Measurements from ENCODE around the gene VRK3. TPM values are rescaled to one million over a fixed set of nuclear protein-coding genes. Genes with fewer than 3 reads are reported as not detected.

The VRK3 gene
- total RNA-seq, 2 donors from 2014 or later, result 50.0 to 77.7 TPM

DNA sequence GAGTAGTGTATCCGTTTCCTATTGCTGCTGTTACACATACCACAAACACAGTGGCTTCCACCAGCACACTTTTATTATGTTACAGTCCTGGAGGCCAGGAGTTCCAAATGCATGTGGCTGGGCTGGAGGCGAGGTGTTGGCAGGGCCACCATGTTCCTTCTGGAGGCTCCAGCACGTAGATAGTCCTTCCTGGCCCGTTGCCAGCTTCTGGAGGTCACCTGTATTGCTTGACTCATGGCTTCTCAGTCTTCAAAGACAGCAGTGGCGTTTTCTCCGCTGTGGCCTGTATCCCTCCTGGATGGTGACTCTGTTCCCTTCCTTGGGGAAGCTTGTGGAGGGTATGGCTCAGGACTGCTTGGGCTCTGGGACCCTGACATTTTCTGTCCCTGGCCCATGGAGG, 15.8 kb upstream of the VRK3 start:
- TF ChIP-seq CTCF (IDR thresholded peaks at IDR 0.05), result no peak
- no peak for DNase-seq
- intact Hi-C loops (cut with DNase I), result no loop called here
- Histone ChIP-seq H3K4me3 (no peak overlapping the region), H3K9me3 (peaks cover 7% of the 10 kb centered on the region), H3K9ac (ENCODE audit: low read depth in 2 of 2, low read length in 2 of 2) (no peak overlapping the region), H3K4me1 (no peaks in the 10 kb centered on the region), H3K36me3 (peaks cover 35% of the 10 kb centered on the region), H3K27ac (no peak overlapping the region), H3K27me3 (no peaks in the 10 kb centered on the region)

GRCh38 chr19:50039968-50040367, 14.8 kb upstream of the VRK3 start:
- no peak overlapping the region for H3K4me3 ChIP-seq
- peak; percentile 33 for DNase-seq
- no peaks in the 10 kb centered on the region for H3K4me1 ChIP-seq
- H3K36me3 ChIP-seq, result peaks cover 30% of the 10 kb centered on the region
- intact Hi-C loops (cut with DNase I), result no loop called here
- no peaks in the 10 kb centered on the region for H3K27me3 ChIP-seq
- no peak overlapping the region for H3K9ac ChIP-seq (ENCODE audit: low read depth in 2 of 2, low read length in 2 of 2)
- no peak for TF ChIP-seq CTCF (IDR thresholded peaks at IDR 0.05)
- H3K27ac ChIP-seq, result no peak overlapping the region
- H3K9me3 ChIP-seq, result peaks cover 7% of the 10 kb centered on the region

DNA sequence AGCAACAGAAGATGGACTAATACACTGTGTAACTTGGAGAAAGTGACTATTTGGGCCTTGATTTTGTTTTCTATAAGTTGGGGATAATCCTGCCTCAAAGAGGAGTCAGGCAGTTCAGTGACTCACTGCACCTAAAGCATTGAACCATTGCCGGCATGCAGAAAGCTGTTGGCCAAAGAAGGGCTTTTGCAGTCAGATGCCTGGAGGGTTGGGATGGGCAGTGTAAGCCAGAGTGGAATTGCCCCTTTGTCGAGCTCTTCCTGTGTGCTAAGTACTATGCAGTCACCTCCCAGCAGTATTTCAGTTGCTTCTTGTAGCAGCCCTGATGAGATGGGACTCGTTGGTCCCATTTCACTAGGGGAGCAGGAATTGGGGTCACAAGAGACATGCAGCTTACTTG, 11.7 kb upstream of the VRK3 start:
- no peaks in the 10 kb centered on the region for H3K27me3 ChIP-seq
- no peak overlapping the region for H3K9ac ChIP-seq (ENCODE audit: low read depth in 2 of 2, low read length in 2 of 2)
- no peak for DNase-seq
- no peaks in the 10 kb centered on the region for H3K9me3 ChIP-seq
- no peaks in the 10 kb centered on the region for H3K4me1 ChIP-seq
- H3K36me3 ChIP-seq, result peaks cover 7% of the 10 kb centered on the region
- no peak overlapping the region for H3K27ac ChIP-seq
- H3K4me3 ChIP-seq, result no peak overlapping the region
- TF ChIP-seq CTCF (IDR thresholded peaks at IDR 0.05), result no peak
- intact Hi-C loops (cut with DNase I), result no loop called here

- DNase-seq, result no peak
- Histone ChIP-seq H3K36me3 (no peaks in the 10 kb centered on the region), H3K27ac (no peak overlapping the region), H3K27me3 (no peaks in the 10 kb centered on the region), H3K4me1 (peaks cover 3% of the 10 kb centered on the region), H3K9me3 (no peaks in the 10 kb centered on the region), H3K4me3 (no peak overlapping the region), H3K9ac (ENCODE audit: low read depth in 2 of 2, low read length in 2 of 2) (no peak overlapping the region)
- TF ChIP-seq CTCF (IDR thresholded peaks at IDR 0.05), result no peak
- intact Hi-C loops (cut with DNase I), result no loop called here
Measured at GRCh38 chr19:50030937-50031336, 5.8 kb upstream of the VRK3 start.

GRCh38 chr19:50030225-50030624, 5.1 kb upstream of the VRK3 start:
- peaks cover 3% of the 10 kb centered on the region for H3K4me1 ChIP-seq
- no peak overlapping the region for H3K4me3 ChIP-seq
- H3K9ac ChIP-seq (ENCODE audit: low read depth in 2 of 2, low read length in 2 of 2), result no peak overlapping the region
- H3K27ac ChIP-seq, result no peak overlapping the region
- TF ChIP-seq CTCF (IDR thresholded peaks at IDR 0.05), result no peak
- no peaks in the 10 kb centered on the region for H3K27me3 ChIP-seq
- intact Hi-C loops (cut with DNase I), result no loop called here
- no peaks in the 10 kb centered on the region for H3K36me3 ChIP-seq
- no peak for DNase-seq
- H3K9me3 ChIP-seq, result no peaks in the 10 kb centered on the region

- no peak for TF ChIP-seq CTCF (IDR thresholded peaks at IDR 0.05)
- no peaks in the 10 kb centered on the region for H3K9me3 ChIP-seq
Measured at GRCh38 chr19:50026550-50026906, 1.4 kb upstream of the VRK3 start.

More at GRCh38 chr19:50026550-50026906, 1.4 kb upstream of the VRK3 start:
- Histone ChIP-seq H3K36me3 (no peaks in the 10 kb centered on the region), H3K27ac (no peak overlapping the region), H3K4me1 (peaks cover 15% of the 10 kb centered on the region), H3K27me3 (no peaks in the 10 kb centered on the region), H3K9ac (ENCODE audit: low read depth in 2 of 2, low read length in 2 of 2) (no peak overlapping the region), H3K4me3 (peak overlapping the region; percentile 96)
- intact Hi-C loops (cut with DNase I), result no loop called here
- no peak for DNase-seq
